HG03565 (cell line): Measurements from ENCODE around the gene ACSL4.
"Not testable (repeated sequence)": the region's sequence is repeated elsewhere in the genome, so short reads cannot be mapped to it uniquely, and the experiment has no call there.

Source experiments
- ATAC-seq: cut with Tn5 transposase; IDR thresholded peaks from one replicate; pipeline ENCODE4 v1.9.1; 2021; ENCODE audit warnings: mild to moderate bottlenecking, moderate library complexity; ENCODE audit not compliant: unreplicated experiment

ACSL4 gene

DNA sequence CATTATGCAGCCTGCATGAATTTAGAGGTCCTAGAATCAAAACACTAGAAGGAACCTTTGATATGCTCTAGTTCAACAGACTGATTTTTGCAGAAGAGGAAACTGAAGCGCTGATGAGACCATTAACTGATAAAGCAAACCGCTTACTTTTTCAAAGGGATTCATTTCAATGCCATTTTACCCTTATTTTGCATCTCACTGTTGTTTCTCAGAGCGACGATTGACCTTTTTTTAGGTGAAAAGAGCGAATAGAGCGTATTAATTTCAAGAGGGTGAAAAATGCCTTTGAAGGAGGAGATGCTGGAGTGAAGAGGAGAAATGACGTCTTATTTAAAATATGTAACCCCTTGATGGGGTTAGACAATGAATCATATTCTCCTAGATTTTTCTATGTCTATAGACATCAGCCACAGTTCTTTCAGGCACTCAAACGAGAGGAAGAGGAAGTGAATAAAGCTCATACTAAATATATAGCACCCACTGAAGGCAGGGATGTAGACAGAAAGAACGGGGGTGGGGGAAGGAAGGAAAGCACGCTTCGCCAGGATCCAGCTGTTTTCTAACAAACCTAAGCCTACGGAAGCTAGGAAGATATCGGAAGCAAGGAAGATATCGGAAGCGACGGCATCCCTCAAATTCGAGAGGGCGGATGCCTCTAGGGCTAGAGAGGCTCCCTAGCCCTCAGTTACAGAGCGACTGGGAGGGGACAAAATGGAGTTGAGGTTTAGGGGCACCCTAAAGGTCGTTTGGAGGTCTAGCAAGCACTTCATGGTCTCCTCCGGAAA lies 848 bp downstream of the ACSL4 start:
- ATAC-seq, result no peak

- no peak for ATAC-seq
Observed at GRCh38 chrX:109728173-109728535, 4.9 kb downstream of the ACSL4 start.

GRCh38 chrX:109724971-109725370 lies 8.1 kb downstream of the ACSL4 start:
- ATAC-seq, result not testable (repeated sequence)

GRCh38 chrX:109720947-109721346 lies 12.1 kb downstream of the ACSL4 start:
- no peak for ATAC-seq

DNA sequence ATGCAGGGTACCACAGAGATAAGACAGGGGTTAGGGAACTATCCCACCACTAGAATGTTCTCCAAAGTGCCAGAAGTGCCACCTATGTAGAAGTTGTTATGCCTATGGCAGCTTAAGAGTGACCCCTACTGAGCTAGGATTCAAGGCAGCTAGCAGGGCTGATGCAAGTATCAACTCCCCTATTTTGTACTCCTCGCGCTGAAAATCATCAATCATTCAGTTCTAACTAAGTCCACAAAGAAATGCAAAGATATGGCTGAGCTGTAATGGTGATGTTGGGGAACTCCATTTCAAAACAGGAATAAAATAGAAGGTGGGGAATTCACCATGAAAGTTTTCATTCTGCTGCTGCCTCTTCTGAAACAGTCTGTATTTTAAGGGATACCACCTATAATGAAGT lies 13.8 kb downstream of the ACSL4 start:
- ATAC-seq, result no peak

- ATAC-seq, result no peak
Observed at GRCh38 chrX:109716431-109717028, 16.5 kb downstream of the ACSL4 start.

DNA sequence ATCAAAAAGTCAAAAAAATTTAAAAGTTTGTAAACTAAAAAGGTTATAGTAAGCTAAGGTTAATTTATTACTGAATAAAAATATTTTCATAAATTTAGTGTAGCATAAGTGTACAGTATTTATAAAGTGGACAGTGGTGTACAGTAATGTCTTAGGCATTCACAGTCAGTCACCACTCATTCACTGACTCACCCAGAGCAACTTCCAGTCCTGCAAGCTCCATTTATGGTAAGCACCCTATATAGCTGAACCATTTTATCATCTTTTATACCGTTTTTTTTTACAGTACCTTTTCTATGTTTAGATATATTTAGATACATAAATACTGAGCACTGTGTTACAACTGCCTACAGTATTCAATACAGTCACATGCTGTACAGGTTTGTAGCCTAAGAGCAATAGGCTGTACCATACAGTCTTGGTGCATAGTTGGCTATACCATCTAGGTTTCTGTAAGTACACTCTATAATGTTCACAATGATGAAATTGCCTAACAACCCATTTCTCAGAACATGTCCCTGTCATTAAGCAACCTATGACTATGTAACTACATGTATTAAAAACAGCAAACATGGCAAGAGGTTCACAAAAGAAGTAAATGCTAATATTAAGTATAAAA lies 18.6 kb downstream of the ACSL4 start:
- no peak for ATAC-seq

DNA sequence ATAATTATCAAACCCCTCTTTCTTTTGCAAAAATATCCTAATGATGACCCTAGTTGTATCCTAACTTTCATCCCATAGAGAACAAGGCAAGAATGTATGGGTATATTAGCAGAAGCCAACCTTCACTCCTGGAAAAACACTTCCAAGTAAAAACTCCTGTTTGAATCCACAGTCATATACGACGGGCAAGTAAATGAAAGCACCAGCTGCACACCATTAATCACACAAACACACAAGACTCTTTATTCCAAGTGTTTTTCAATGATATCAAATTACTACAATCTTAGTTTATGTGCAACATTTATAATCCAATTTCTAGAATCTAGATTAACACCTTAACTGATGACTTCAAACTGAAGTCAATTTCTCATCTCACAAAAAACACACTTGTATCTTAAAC lies 22.9 kb downstream of the ACSL4 start:
- no peak for ATAC-seq

- ATAC-seq, result peak; percentile 64
Observed at GRCh38 chrX:109709129-109709631, 23.9 kb downstream of the ACSL4 start.

DNA sequence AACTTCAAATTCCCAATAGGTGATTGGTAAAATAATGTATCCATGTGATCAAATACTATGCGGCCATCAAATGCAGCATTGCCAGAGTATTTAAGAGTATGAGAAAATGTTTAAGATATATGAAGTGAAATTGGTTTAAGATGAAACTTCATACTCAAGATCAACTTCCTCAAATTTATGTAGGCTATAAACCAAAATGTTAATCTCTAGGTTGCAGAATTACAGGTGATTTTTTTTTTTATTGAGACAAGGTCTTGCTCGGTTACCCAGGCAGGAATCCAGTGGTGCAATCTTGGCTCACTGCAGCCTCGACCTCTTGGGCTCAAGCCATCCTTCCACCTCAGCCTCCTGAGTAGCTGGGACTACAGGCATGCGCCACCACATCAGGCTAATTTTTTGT lies 25.3 kb downstream of the ACSL4 start:
- no peak for ATAC-seq

GRCh38 chrX:109707319-109707718 lies 25.7 kb downstream of the ACSL4 start:
- no peak for ATAC-seq

GRCh38 chrX:109704563-109704962 lies 28.5 kb downstream of the ACSL4 start:
- peak; percentile 70 for ATAC-seq

- no peak for ATAC-seq
Observed at GRCh38 chrX:109697855-109698254, 35.2 kb downstream of the ACSL4 start.

DNA sequence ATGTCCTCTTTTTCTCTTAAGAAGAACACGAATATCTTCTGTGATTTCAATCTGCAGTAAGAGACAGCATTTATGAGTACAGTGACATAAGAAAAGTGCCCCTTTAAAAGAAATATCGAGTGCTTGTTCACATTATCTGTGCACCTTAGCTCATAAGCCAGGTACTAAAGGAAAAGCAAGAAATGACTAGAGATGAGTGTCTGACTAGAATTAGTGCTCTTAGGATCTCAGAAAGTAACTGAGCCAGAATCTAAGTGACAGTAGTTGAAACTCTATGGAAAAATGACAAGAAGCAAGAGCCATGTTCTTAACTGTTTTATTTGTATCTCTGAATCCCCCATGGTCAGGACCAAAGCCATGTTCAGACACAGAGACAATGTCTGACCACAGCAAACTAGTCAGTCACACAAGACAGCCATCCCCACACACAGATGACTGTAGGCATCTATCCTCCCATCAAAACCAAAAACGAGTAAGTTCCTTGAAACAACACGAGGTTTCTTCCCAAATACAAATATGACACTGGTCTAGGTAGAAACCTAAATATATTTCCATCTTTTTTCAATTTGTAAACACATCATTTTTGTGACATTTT lies 36.8 kb downstream of the ACSL4 start:
- no peak for ATAC-seq

GRCh38 chrX:109695637-109696036 lies 37.4 kb downstream of the ACSL4 start:
- ATAC-seq, result no peak

- no peak for ATAC-seq
Observed at GRCh38 chrX:109691752-109692151, 41.3 kb downstream of the ACSL4 start.

GRCh38 chrX:109691277-109691676 lies 41.8 kb downstream of the ACSL4 start:
- ATAC-seq, result no peak

GRCh38 chrX:109687903-109688302 lies 45.2 kb downstream of the ACSL4 start:
- no peak for ATAC-seq

DNA sequence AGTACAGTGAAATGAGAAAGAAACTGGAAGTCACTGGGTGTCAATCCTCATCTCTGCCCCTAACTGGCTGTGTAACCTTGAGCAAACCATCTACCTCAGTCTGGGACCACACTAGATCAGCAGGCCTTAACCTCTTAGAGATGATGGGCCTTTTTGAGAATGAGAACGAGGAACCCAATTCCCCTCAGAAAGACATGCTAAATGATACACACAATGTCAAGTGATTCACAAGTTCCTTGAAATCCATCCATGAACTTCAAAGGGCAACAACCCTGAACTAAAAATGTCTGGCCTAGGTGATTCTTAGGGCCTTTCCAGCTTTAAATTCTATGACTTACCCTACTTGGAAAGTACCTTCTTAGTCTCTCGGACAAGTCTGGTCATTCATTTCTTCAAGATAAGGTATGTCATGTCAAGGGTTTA lies 47.4 kb downstream of the ACSL4 start:
- peak; percentile 41 for ATAC-seq

- no peak for ATAC-seq
Observed at GRCh38 chrX:109684136-109684535, 48.9 kb downstream of the ACSL4 start.

DNA sequence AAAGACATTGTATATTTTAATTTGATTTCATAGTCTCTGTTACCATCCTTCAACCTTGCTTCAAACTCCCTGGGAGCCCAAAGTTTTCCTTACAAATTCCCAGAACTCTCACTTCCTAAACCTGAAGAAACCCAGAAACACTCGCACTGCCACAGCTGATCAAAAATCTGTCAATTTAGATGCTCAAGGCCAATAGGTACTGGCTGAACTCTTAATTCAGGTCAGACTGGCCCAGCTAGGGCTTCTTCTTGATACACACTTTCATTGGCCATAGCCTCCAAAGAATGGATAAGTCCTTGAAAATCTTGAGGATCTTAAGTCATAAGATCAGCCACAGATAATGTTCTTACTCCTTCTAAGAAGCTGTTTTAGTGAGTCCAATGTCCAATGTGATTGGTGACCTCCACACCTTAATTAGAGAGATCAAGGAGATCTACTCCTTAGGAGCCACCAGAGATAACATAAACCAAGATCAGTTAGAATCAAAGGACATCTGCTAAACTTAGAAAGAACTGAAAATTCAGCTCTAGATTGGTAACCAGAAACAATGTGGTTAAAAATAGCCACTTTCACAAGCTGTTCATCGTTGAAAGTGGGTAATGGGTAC lies 51.5 kb downstream of the ACSL4 start:
- ATAC-seq, result no peak
